NCI-H2196 treated with DMSO at 0.1 percent for 48 hours (cell line): ENCODE data around the gene CDKN3.
"Not testable (repeated sequence)": the region's sequence is repeated elsewhere in the genome, so short reads cannot be mapped to it uniquely, and the experiment has no call there.

Experiments used
- DNase-seq: peaks from one replicate; lab custom pipeline; 2025; ENCODE audit not compliant: unreplicated experiment; lab: John Stamatoyannopoulos, UW

CDKN3 gene

GRCh38 chr14:54370323-54371198 is 26.2 kb upstream of the CDKN3 start:
- no peak for DNase-seq

GRCh38 chr14:54374117-54374884 is 22.5 kb upstream of the CDKN3 start:
- no peak for DNase-seq

- DNase-seq = no peak
These were observed 19.3 kb upstream of the CDKN3 start for GRCh38 chr14:54377501-54377900.

GRCh38 chr14:54378893-54379292 is 17.9 kb upstream of the CDKN3 start:
- DNase-seq = not testable (repeated sequence)

- DNase-seq = not testable (repeated sequence)
These were observed 16.2 kb upstream of the CDKN3 start for GRCh38 chr14:54380558-54380957.

- no peak for DNase-seq
These were observed 15.0 kb upstream of the CDKN3 start for GRCh38 chr14:54381821-54382220.

GRCh38 chr14:54383835-54384234 is 13.0 kb upstream of the CDKN3 start:
- no peak for DNase-seq

GRCh38 chr14:54385556-54385955 is 11.3 kb upstream of the CDKN3 start:
- no peak for DNase-seq

- DNase-seq = no peak
These were observed 9.5 kb upstream of the CDKN3 start for GRCh38 chr14:54387328-54387727.

GRCh38 chr14:54392131-54392859 is 4.5 kb upstream of the CDKN3 start:
- no peak for DNase-seq

GRCh38 chr14:54392986-54393884 is 3.6 kb upstream of the CDKN3 start:
- DNase-seq = not testable (repeated sequence)

GRCh38 chr14:54394596-54394995 is 2.2 kb upstream of the CDKN3 start:
- DNase-seq = no peak

GRCh38 chr14:54395284-54395683 is 1.5 kb upstream of the CDKN3 start:
- DNase-seq = no peak

- no peak for DNase-seq
These were observed 1.1 kb upstream of the CDKN3 start for GRCh38 chr14:54395716-54396115.

GRCh38 chr14:54396183-54396492 is 669 bp upstream of the CDKN3 start:
- no peak for DNase-seq

GRCh38 chr14:54399560-54399959 is 2.8 kb downstream of the CDKN3 start:
- no peak for DNase-seq

GRCh38 chr14:54403401-54404005 is 6.7 kb downstream of the CDKN3 start:
- not testable (repeated sequence) for DNase-seq

- DNase-seq = no peak
These were observed 13.4 kb downstream of the CDKN3 start for GRCh38 chr14:54410215-54410614.

GRCh38 chr14:54411371-54411770 is 14.6 kb downstream of the CDKN3 start:
- no peak for DNase-seq

- no peak for DNase-seq
These were observed 23.8 kb downstream of the CDKN3 start for GRCh38 chr14:54420478-54421142.
